ENCODE measurements around the gene MTUS2. TPM values are rescaled to one million over a fixed set of nuclear protein-coding genes. Genes with fewer than 3 reads are reported as not detected.

Gene MTUS2
- total RNA-seq, 1 donor from 2014 or later, result 0.53 TPM

DNA sequence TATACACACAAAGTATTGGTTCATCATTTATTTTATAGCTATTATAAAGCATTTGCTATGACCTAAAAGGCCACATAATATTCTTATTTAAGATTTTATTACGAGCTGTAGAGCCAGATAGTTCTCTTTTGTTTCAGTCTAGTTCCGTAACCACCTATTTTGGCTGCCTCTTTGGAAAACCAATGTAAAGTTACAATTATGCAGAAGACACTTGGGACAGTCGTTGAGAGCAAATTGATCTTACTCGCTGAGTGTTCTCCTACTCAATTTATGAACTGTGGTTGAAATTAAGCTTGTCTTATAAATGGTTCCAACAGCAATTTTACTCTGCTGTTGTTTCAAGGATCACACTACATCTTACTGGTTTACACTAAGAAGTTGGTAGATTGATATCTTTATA is 653.0 kb downstream of the MTUS2 start:
- ATAC-seq (no peak), DNase-seq (ENCODE audit: low spot score) (no peak)

DNA sequence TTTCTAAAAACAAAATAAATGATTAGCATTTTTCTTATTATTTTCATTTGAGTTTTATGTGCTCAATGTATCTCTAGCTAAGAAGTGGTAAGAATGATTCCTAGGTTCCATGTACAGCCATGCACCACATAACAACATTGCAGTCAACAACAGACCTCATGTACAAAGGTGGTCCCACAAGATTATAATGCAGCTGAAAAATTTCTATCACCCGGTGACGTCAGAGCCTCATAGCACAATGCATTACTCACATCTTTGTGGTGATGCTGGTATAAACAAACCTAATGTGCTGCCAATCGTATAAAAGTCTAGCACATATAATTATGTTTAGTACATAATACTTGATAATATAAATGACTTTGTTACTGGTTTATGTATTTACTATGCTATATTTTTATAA is 654.9 kb downstream of the MTUS2 start:
- DNase-seq (ENCODE audit: low spot score) (no peak), ATAC-seq (no peak)

DNA sequence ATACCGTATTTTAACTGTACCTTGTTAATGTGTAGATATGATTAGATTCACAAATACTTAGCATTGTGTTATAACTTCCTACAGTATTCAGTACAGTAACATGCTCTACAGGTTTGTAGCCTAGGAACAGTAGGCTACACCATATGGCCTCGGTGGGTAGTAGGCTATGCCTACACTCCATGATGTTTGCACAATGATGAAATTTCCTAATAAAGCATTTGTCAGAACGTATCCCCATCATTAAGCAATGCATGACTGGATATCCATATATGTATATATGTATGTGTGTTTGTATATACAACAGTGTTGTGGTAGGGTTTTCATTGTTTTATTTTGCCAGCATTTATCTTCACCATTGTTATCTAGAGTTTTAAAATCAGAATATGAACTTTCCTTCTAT is 655.9 kb downstream of the MTUS2 start:
- DNase-seq (ENCODE audit: low spot score) (no peak), ATAC-seq (no peak)

DNA sequence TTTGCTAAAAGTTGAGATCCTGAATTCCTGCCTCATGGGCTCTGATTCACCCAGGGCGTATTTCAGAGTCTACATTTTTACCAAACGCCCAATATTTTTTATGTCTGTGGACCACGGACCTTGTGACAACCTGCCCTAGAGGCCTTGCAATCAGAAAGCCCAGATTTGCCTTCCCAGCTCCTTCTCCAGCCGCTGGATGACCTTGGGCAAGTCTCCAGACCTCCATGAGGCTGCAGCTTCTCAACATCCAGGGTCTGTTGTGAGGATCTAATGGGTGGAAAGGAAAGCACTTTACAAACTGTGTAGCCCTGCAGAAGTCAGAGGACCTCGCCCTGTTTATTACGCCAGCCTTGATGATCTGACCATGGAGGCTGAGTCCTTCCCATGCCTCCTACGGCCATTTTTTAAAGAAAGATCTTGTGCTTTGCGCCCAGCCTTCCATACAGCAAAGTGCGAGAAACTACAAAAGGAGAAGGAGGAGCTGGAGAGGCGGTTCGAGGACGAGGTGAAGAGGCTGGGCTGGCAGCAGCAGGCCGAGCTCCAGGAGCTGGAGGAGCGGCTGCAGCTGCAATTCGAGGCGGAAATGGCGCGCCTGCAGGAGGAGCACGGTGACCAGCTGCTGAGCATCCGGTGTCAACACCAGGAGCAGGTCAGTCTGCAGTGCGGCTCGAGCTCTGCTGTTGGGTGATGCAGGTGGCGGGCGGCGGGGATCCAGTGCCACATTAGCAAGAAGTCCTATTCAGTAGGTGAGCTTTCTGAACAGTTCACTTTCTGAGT is 659.8 kb downstream of the MTUS2 start:
- ATAC-seq (no peak), DNase-seq (ENCODE audit: low spot score) (no peak)

DNA sequence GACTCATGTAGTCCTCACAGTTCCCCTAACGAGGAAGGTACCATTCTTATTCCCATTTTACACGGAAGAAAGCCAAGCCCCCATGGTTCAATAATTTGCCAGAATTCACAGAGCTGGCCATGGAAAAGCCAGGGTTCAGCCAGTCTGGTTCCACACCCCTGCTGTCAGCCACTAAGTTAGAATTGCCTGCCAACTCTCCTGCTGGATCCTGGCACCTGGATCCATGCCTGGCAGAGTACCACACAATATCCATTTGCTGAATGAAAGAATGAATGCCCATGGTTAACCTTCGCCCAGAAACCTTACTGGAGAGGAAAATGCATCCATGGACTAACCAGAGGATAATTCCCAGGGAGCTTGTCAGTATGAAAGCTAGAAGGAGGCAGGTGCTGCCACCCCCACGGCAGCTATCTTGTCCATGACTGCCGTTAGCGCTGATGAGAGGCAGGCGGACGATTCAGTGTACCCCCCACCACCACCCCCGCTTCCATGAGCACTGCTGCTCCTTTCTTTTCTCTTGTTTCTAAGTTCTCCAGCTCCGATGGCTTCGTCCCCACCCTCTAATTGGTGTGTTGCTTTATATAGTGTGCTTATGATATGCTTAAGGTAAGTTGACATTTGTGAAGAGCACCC is 660.9 kb downstream of the MTUS2 start:
- DNase-seq (ENCODE audit: low spot score) (no peak), ATAC-seq (peak; percentile 38)

DNA sequence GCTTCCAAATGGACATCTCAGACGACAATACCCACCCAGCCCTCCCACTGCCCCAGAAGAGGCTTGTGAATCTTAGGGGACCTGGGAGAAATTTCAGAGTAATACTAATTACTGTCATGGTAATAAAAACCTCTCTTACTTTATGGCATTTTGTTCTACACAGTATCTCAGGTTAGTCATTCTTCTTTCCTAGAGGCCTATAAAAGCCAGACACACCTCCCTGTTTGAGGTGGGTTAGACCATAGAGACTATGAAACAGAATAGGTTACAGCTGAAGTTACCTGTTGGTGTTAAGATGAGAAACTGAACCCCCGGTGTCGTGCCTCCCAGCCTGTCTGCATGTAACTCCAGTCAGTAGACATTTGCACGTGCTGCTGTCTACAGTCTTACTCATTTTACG is 661.5 kb downstream of the MTUS2 start:
- DNase-seq (ENCODE audit: low spot score) (no peak), ATAC-seq (no peak)

DNA sequence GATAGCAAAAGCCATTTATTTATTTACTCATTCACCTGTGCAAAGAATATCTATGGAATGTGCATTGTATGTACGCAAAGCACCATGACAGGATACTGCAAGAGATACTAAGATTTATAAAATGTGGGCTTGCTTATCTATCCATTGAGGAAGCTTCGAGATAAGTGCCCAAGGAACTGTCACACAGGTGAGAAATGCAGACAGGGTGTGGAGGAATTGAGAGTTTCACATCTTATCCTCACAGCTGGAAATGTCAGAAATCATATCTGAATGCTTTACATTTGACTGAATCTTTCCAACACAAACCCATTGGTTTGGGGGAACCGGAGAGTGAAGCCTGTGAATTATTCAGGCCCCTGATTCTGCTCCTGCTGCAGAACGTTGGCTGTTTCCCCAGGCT is 662.4 kb downstream of the MTUS2 start:
- DNase-seq (ENCODE audit: low spot score) (no peak), ATAC-seq (no peak)

DNA sequence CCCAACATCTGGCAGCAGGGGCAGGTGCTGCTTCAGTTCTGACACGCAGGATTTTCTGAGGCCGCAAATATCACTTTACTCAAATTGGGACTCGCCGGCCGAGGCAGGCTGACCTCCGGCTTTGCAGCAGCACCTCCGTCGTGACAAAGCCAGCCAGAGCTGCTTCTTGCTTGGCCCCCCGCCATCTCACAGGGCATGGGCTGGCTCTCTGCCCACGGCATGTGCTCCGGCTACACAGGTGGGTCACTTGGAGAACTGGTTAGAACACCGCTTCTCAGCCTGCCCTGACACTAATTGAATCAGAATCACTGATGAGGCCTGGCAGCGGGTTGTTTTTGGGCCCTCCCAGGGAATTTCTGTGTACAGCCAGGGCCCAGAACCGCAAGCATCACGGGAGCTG is 663.1 kb downstream of the MTUS2 start:
- ATAC-seq, result no peak
- DNase-seq (ENCODE audit: low spot score), result no peak

DNA sequence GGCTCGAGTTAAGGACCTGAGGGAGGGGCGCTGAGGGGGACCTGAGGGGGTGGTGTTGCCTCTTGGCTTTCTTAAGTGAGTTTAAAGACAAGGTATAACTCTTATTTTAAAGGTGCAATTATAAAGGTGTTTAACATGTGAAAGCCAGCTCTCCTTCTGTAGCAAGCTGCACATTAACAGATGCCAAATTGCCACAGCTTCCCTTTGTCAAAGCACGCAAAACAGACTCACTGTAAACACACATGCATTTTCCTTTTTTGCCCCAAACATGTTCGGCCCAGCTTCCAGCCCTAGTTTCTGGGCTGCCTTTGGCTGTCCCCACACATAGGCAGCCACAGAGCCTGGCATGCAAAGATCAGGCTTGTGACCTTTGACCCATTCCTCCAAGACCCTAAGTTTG is 663.5 kb downstream of the MTUS2 start:
- DNase-seq (ENCODE audit: low spot score) (no peak), ATAC-seq (no peak)

DNA sequence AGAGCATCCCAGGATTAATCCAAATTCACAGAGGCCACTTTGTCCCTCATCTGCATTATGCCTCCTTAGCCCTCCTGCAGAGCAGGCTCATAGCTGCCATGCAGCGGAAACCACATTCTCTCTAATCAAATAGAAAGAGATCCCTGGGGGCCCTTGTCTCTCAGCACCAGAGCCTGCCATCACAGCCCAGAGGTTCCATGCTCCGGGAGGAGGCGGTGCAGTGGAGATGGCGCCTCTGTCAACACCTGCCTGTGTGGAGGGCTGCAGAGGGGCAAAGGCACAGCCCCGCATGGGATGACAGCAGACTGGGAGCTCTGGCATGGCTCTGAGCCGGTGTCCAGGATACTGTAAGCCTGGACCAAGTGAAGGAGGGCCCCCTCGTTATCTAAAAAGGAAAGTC is 664.1 kb downstream of the MTUS2 start:
- DNase-seq (ENCODE audit: low spot score) (no peak), ATAC-seq (no peak)

DNA sequence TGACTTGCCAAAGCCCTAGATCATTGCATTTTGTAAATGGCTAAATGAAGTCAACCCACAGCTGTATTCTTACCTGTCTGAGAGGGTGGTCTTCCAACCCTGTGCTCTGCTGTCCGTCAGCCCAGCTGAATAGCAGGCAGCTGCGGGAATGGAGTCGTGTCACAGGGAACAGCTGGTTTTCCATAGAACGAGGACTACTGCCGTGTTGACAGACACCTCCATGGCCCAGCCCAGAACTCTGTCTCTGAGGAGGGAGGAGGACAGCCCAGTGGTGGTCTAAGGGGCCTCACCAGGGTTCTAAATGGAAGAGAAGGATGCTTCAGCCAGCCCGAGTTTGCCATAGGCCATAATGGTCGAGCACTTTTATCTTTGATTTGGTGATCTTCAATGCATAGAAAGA is 664.7 kb downstream of the MTUS2 start:
- DNase-seq (ENCODE audit: low spot score) (no peak), ATAC-seq (no peak)

DNA sequence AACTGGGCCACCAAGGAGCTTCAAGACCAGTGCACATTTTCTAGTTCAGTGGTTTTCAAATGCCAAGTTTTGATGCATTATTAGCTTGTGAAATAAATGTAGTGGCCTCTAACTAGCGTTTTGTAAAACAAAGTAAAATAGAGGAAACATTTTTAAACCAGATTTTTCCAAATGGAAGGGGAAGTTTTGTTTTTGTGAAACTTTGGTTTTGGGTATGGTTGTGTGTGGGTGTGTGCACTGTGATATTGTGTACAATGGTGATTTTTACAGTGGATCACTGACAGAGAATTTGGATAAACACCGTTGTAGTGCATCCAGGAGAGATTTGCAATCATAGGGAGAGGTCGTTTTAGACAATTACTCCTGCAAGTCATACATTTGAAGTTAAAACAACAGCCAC is 666.4 kb downstream of the MTUS2 start:
- DNase-seq (ENCODE audit: low spot score) (no peak), ATAC-seq (no peak)

DNA sequence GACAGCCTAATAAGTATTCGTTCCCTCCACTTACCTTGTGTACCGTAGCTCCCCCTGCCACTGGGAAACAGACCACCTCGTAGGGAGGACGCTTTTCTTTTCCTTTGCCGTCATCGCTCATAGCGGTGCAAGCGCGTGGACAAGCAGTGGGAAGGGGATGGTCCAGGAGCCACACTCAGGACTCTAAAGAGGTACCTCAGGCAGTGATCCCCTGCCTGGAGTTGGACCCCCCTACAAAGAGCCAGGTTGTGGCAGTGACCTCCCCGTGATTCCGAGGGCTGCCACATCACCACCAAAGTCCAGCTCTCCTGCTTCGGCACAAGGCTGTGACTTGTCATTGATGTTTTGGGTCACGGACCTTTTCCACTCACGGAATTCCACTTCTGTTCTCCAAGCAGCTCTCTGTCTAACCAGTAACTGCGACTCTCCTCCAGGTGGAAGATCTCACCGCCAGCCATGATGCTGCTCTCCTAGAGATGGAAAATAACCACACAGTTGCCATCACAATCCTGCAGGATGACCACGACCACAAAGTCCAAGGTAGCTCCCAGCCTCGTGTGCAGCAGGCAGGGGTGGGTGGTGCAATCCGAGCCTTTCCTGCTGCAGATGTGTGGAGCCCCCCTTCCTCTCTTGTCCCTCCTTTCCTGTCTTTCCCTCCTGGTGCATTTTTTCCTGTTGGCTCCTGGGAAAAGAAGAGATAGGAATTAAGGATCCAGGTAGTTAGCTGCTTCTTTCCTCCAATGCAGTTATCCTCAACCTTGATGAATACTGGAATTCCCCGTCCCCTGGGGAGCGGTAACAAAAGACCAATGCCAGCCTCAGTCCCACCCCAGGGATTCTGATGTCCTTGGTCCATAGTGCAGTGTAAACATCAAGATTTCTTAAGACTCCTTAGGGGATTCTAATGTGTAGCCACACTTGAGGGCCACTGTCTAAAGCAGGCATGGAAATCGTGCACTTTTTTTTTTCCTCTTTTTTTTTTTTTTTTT is 667.6 kb downstream of the MTUS2 start:
- no peak for ATAC-seq
- no peak for DNase-seq (ENCODE audit: low spot score)

DNA sequence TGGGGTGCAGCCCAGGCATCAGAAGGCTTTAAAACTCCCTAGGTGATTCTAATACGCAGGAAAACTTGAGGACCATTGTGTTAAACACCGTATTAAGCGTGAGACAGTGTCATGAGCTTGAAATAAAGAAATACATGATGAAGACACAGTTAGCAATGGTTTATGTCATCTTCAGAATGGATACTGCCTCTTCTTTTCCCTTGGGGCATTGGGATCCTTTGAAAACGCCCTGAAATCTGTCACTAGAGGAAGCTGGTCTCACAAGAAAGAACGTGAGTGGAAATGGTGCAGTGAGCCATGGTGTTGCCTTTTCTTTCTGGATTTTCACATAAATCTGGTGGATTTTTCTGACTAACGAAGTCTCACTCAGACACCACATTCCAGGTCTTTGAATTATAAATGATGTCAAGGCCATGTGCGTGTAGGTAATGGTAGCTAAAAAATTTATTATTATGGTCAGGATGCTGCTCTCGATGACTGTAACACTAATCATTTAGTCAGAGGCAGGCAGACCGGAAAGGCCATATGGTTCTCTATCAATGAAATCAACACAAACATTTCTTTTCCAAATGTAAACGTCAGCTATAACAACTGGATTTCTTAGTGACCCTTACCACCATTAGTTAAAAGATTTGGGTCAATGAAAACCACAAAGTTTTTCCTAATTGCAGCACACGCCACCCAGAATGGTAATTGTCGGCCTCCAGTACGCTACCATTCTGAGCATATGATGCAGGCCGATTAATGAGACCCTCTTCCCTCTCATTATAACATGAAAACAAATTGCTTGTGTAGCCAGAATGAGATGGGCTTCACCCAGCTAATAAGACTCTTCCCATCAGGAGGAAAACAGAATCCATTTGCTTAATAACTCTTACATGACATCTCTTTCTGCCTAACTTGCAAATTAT is 669.8 kb downstream of the MTUS2 start:
- DNase-seq (ENCODE audit: low spot score) (no peak), ATAC-seq (no peak)

DNA sequence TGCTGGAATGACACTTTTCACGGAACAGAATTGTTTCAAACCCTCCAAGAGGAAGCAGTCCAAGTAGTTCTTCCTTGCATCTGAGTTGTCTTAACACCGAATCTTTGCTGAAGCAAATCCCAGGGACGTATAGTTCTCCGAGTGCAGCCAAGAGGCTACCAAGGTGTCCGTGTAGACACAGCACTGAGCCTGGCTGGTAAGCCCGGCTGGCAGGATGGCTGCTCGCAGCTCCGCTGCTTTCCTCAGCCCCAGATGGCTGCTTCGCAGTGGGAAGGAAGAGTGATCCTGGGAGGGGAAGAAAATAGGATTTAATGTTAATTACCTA is 670.4 kb downstream of the MTUS2 start:
- no peak for ATAC-seq

DNA sequence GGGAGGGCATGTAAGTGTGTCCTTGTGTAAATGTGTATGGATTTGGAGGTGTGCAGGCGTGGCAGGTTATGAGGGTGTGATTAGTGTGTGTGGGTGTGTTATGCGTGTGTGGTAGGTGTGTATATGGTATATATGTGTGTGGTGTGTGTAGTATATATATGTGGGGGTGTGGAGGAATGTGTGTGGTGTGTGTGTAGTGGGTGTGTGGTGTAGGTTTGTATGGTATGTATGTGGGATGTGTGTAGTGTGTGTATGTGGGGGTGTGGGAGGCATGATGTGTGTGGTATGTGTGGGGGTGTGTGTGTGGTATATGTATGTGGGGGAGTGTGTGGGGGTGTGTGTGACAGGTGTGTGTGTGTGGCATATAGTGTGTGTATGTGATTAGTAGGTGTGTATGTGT is 671.1 kb downstream of the MTUS2 start:
- DNase-seq (ENCODE audit: low spot score) (no peak), ATAC-seq (no peak)

More for the DNA sequence above, 670.4 kb downstream of the MTUS2 start:
- DNase-seq (ENCODE audit: low spot score), result no peak

DNA sequence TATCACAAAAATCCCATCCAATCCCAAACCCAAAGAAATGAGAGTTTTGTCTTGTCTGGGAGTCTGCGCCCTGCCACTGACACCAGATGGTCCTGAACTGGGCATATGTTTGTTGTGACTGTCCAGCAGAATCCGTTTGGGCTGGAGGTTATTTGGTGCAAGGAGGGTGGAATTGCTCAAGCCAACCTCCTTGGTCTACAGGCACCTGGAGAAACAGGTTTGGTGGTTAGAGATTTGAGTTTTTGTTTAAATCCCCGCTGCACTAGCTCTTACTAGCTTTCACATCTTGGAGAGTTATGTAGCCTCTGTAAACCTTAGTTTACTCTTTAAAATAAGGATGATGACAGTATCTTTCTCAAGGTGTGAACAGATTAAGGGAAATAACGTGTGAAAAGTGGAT is 673.7 kb downstream of the MTUS2 start:
- no peak for ATAC-seq
- no peak for DNase-seq (ENCODE audit: low spot score)

DNA sequence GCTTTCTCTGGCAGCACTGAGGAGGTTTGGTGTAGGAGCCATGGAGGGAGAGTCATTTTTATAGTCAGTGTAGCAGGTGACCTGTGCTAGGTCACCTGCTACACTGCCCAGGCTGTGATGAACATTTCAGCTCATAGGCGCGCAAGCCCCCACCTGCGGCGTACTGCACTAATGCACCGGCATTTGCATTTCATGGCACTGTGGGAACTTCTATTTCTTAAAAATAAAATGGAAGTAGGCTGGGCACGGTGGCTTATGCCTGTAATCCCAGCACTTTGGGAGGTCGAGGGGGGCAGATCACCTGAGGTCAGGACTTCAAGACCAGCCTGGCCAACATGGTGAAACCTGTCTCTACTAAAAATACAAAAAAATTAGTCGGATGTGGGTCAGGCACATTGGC is 674.4 kb downstream of the MTUS2 start:
- ATAC-seq, result no peak
- no peak for DNase-seq (ENCODE audit: low spot score)

DNA sequence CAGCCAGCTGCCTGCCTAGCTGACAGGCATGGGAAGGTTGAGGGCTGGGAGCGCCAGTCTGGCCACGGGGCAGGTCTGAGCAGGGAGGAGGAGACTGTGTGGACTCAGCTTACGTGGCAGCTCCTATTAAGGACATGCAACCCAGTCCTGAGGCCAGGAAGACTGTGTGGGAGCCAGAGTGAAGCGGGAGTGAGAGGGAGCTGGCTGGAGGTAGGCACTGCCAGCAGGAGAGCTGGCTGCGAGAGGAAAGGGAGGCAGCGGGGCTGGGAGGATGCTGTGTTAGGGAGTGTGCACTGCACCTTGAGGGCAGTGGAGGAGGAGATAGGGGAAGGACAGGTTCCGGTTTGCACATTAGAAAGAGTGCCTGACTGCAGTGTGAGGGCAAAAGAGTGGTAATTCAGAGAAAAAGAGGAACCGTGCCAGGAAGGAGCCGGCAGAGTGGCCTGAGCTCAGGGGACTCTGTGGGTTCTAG is 676.1 kb downstream of the MTUS2 start:
- ATAC-seq, result peak; percentile 12
- DNase-seq (ENCODE audit: low spot score), result no peak

DNA sequence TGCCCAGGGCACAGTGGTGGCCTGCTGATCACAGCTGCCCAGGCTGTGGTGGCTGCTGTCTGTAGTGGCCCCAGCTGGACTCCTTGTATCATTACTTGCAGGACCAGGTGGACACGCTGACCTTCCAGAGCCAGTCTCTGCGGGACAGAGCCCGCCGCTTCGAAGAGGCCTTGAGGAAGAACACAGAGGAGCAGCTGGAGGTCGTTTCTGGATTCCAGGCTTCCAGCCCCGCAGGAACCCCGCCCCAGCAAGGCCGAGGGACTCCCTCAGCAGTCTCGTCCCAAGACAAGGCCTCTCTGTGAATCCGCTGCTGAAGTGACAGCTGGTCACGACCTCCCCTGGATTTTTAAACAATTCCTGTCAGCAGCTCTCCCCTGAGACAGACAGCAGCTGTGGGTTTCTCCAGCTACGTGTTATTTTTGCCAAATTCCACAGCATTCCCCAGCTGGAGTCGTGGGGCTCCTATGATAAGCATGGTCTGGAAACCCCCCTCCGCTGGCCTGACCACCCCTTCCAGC is 677.1 kb downstream of the MTUS2 start:
- ATAC-seq (peak; percentile 55), DNase-seq (ENCODE audit: low spot score) (no peak)
